ENCODE measurements around the gene EFEMP2.

EFEMP2 gene

GRCh38 chr11:65866509-65867283 lies 5.9 kb downstream of the EFEMP2 start:
- Mint-ChIP-seq H3K4me1 (peaks cover 42% of the 10 kb centered on the region), H3K9me3 (no peaks in the 10 kb centered on the region), H3K4me3 (no peak overlapping the region), H3K27me3 (no peaks in the 10 kb centered on the region), H3K36me3 (peaks cover 49% of the 10 kb centered on the region), H3K27ac (no peak overlapping the region)
- no peak for ATAC-seq

GRCh38 chr11:65865550-65866172 lies 6.9 kb downstream of the EFEMP2 start:
- H3K4me3 Mint-ChIP-seq: no peak overlapping the region
- H3K36me3 Mint-ChIP-seq: peaks cover 49% of the 10 kb centered on the region

GRCh38 chr11:65864706-65865471 lies 7.7 kb downstream of the EFEMP2 start:
- Mint-ChIP-seq H3K36me3 (peaks cover 49% of the 10 kb centered on the region), H3K9me3 (no peaks in the 10 kb centered on the region), H3K4me3 (no peak overlapping the region), H3K27ac (no peak overlapping the region), H3K4me1 (peaks cover 42% of the 10 kb centered on the region), H3K27me3 (no peaks in the 10 kb centered on the region)
- ATAC-seq: no peak

More at GRCh38 chr11:65865550-65866172, 6.9 kb downstream of the EFEMP2 start:
- Mint-ChIP-seq H3K27me3 (no peaks in the 10 kb centered on the region), H3K9me3 (no peaks in the 10 kb centered on the region), H3K27ac (no peak overlapping the region), H3K4me1 (peaks cover 40% of the 10 kb centered on the region)
- ATAC-seq: no peak

- ATAC-seq: no peak
- H3K4me3 Mint-ChIP-seq: no peak overlapping the region
- no peak overlapping the region for H3K27ac Mint-ChIP-seq
- peaks cover 49% of the 10 kb centered on the region for H3K36me3 Mint-ChIP-seq
- H3K27me3 Mint-ChIP-seq: no peaks in the 10 kb centered on the region
- peaks cover 47% of the 10 kb centered on the region for H3K4me1 Mint-ChIP-seq
- no peaks in the 10 kb centered on the region for H3K9me3 Mint-ChIP-seq
Observed at GRCh38 chr11:65863889-65864705, 8.5 kb downstream of the EFEMP2 start.

- no peaks in the 10 kb centered on the region for H3K9me3 Mint-ChIP-seq
- H3K4me1 Mint-ChIP-seq: peaks cover 55% of the 10 kb centered on the region
- H3K27ac Mint-ChIP-seq: peak overlapping the region; percentile 50
- ATAC-seq: no peak
- H3K36me3 Mint-ChIP-seq: peaks cover 49% of the 10 kb centered on the region
- H3K27me3 Mint-ChIP-seq: no peaks in the 10 kb centered on the region
- no peak overlapping the region for H3K4me3 Mint-ChIP-seq
Observed at GRCh38 chr11:65862941-65863888, 9.4 kb downstream of the EFEMP2 start.

- ATAC-seq: no peak
- no peaks in the 10 kb centered on the region for H3K27me3 Mint-ChIP-seq
- H3K27ac Mint-ChIP-seq: peak overlapping the region; percentile 50
- H3K4me1 Mint-ChIP-seq: peaks cover 55% of the 10 kb centered on the region
- H3K9me3 Mint-ChIP-seq: no peaks in the 10 kb centered on the region
- H3K4me3 Mint-ChIP-seq: no peak overlapping the region
- H3K36me3 Mint-ChIP-seq: peaks cover 43% of the 10 kb centered on the region
Observed at GRCh38 chr11:65862191-65862735, 10.3 kb downstream of the EFEMP2 start.

GRCh38 chr11:65861533-65862183 lies 10.9 kb downstream of the EFEMP2 start:
- ATAC-seq: no peak
- peaks cover 41% of the 10 kb centered on the region for H3K36me3 Mint-ChIP-seq
- H3K4me1 Mint-ChIP-seq: peaks cover 52% of the 10 kb centered on the region
- H3K9me3 Mint-ChIP-seq: no peaks in the 10 kb centered on the region
- no peaks in the 10 kb centered on the region for H3K27me3 Mint-ChIP-seq
- peak overlapping the region; percentile 90 for H3K4me3 Mint-ChIP-seq
- H3K27ac Mint-ChIP-seq: peak overlapping the region; percentile 97

- ATAC-seq: no peak
- Mint-ChIP-seq H3K4me3 (peak overlapping the region; percentile 90), H3K27me3 (no peaks in the 10 kb centered on the region), H3K9me3 (no peaks in the 10 kb centered on the region), H3K4me1 (peaks cover 57% of the 10 kb centered on the region), H3K36me3 (peaks cover 44% of the 10 kb centered on the region), H3K27ac (peak overlapping the region; percentile 97)
Observed at GRCh38 chr11:65861165-65861505, 11.5 kb downstream of the EFEMP2 start.

GRCh38 chr11:65860278-65861164 lies 12.1 kb downstream of the EFEMP2 start, which contains the start of gene MUS81:
TSS of gene MUS81 (plus strand) at chr11:65860433. CDS start at chr11:65860754, 321 bp downstream.
- peaks cover 45% of the 10 kb centered on the region for H3K36me3 Mint-ChIP-seq
- peak; percentile 65 for ATAC-seq
- peak within 1 kb of the TSS; percentile 90 for H3K4me3 Mint-ChIP-seq
- peaks cover 62% of the 10 kb centered on the region for H3K4me1 Mint-ChIP-seq
- peak within 1 kb of the TSS; percentile 97 for H3K27ac Mint-ChIP-seq
- H3K27me3 Mint-ChIP-seq: no peaks in the 10 kb centered on the region
- H3K9me3 Mint-ChIP-seq: no peaks in the 10 kb centered on the region

GRCh38 chr11:65859812-65860277 lies 12.8 kb downstream of the EFEMP2 start:
- peaks cover 45% of the 10 kb centered on the region for H3K36me3 Mint-ChIP-seq
- peaks cover 62% of the 10 kb centered on the region for H3K4me1 Mint-ChIP-seq
- no peak for ATAC-seq
- H3K27me3 Mint-ChIP-seq: no peaks in the 10 kb centered on the region
- no peaks in the 10 kb centered on the region for H3K9me3 Mint-ChIP-seq
- peak overlapping the region; percentile 97 for H3K27ac Mint-ChIP-seq
- H3K4me3 Mint-ChIP-seq: peak overlapping the region; percentile 90

GRCh38 chr11:65859095-65859811 lies 13.3 kb downstream of the EFEMP2 start:
- H3K4me3 Mint-ChIP-seq: peak overlapping the region; percentile 90
- peaks cover 48% of the 10 kb centered on the region for H3K36me3 Mint-ChIP-seq
- H3K4me1 Mint-ChIP-seq: peaks cover 68% of the 10 kb centered on the region
- peak; percentile 85 for ATAC-seq
- H3K9me3 Mint-ChIP-seq: no peaks in the 10 kb centered on the region
- no peaks in the 10 kb centered on the region for H3K27me3 Mint-ChIP-seq
- peak overlapping the region; percentile 97 for H3K27ac Mint-ChIP-seq

GRCh38 chr11:65858681-65859087 lies 13.9 kb downstream of the EFEMP2 start:
- H3K4me3 Mint-ChIP-seq: peak overlapping the region; percentile 90
- peak overlapping the region; percentile 97 for H3K27ac Mint-ChIP-seq
- no peaks in the 10 kb centered on the region for H3K27me3 Mint-ChIP-seq
- H3K9me3 Mint-ChIP-seq: no peaks in the 10 kb centered on the region
- no peak for ATAC-seq
- peaks cover 48% of the 10 kb centered on the region for H3K36me3 Mint-ChIP-seq
- H3K4me1 Mint-ChIP-seq: peaks cover 73% of the 10 kb centered on the region

Data from stimulated activated memory B cell treated with anti-CD40 and anti-IgM and Interleukin-4, amounts not matched to agents 10 μg/mL and 1 μg/mL and 100 μg/mL, for 72 hours (primary cell).